ENCODE data around the gene OSMR.

- TF ChIP-seq CTCF (IDR thresholded peaks at IDR 0.05; ENCODE audit: low read depth, low read length, poor library complexity, severe bottlenecking) (no peak), EZH2phosphoT487 (IDR thresholded peaks at IDR 0.05; ENCODE audit: borderline replicate concordance, low read length) (no peak)
Observed at GRCh38 chr5:38821679-38822078, 24.1 kb upstream of the OSMR start.
